ENCODE results near the gene CD82.

Gene CD82

GRCh38 chr11:44620328-44620725 is 54.9 kb downstream of the CD82 start:
- no peak for DNase-seq

GRCh38 chr11:44621140-44621681 is 55.7 kb downstream of the CD82 start:
- DNase-seq: peak; percentile 66

- no peak for DNase-seq
Observed at GRCh38 chr11:44621784-44622183, 56.3 kb downstream of the CD82 start.

- DNase-seq: no peak
Observed at GRCh38 chr11:44622190-44622650, 56.8 kb downstream of the CD82 start.

- DNase-seq: no peak
Observed at GRCh38 chr11:44622721-44623258, 57.3 kb downstream of the CD82 start.

GRCh38 chr11:44623341-44623730 is 57.9 kb downstream of the CD82 start:
- DNase-seq: no peak

GRCh38 chr11:44623731-44624491 is 58.4 kb downstream of the CD82 start:
- no peak for DNase-seq

GRCh38 chr11:44624761-44625221 is 59.3 kb downstream of the CD82 start:
- DNase-seq: no peak

GRCh38 chr11:44625759-44626523 is 60.5 kb downstream of the CD82 start:
- no peak for DNase-seq

GRCh38 chr11:44626645-44627044 is 61.2 kb downstream of the CD82 start:
- DNase-seq: no peak

- DNase-seq: no peak
Observed at GRCh38 chr11:44627165-44627789, 61.8 kb downstream of the CD82 start.

GRCh38 chr11:44627911-44628729 is 62.7 kb downstream of the CD82 start:
- DNase-seq: no peak

- no peak for DNase-seq
Observed at GRCh38 chr11:44628730-44629700, 63.6 kb downstream of the CD82 start.

- no peak for DNase-seq
Observed at GRCh38 chr11:44629732-44630345, 64.4 kb downstream of the CD82 start.

GRCh38 chr11:44630511-44631210 is 65.2 kb downstream of the CD82 start:
- no peak for DNase-seq

GRCh38 chr11:44631831-44632230 is 66.4 kb downstream of the CD82 start:
- DNase-seq: no peak

GRCh38 chr11:44632466-44633123 is 67.1 kb downstream of the CD82 start:
- DNase-seq: peak; percentile 36

- no peak for DNase-seq
Observed at GRCh38 chr11:44633641-44634040, 68.2 kb downstream of the CD82 start.
